Loucy (cell line): ENCODE results near the gene CAPN14.

Experiments
- CTCF ChIP-seq: fragments of 200-600 bp; sonication (generic); conservative IDR thresholded peaks from 2 replicates; pipeline ENCODE4 v1.5.1; 2014; ENCODE audit warnings: mild to moderate bottlenecking, antibody characterized with exemption, low read length
- EZH2phosphoT487 ChIP-seq: fragments of 200-600 bp; IDR thresholded peaks from 2 replicates; pipeline ENCODE4 v1.6.1; 2018; ENCODE audit warnings: antibody characterized with exemption, mild to moderate bottlenecking, moderate library complexity, borderline replicate concordance

GRCh38 chr2:31202041-31202440, 15.3 kb downstream of the CAPN14 start:
- TF ChIP-seq CTCF: no peak
- TF ChIP-seq EZH2phosphoT487: no peak
